Activated naive CD4-positive, alpha-beta T cell treated with anti-CD3 and anti-CD28 coated beads, Interleukin-2, amount 50 U/mL, for 24 hours (primary cell): ENCODE data around the gene FAM168A.
A peak's percentile ranks its signal among the peaks of the same experiment; 100 is the strongest.

Source experiments
- H3K27ac Mint-ChIP-seq: one replicate; pipeline ENCODE4 v1.8.0; 2021; ENCODE audit warnings: mild to moderate bottlenecking, mixed read lengths
- H3K27me3 Mint-ChIP-seq: one replicate; pipeline ENCODE4 v1.8.0; 2021; ENCODE audit warnings: mixed read lengths
- H3K36me3 Mint-ChIP-seq: one replicate; pipeline ENCODE4 v1.8.0; 2021; ENCODE audit warnings: mixed read lengths
- H3K4me1 Mint-ChIP-seq: one replicate; pipeline ENCODE4 v1.8.0; 2021; ENCODE audit warnings: mixed read lengths
- H3K4me3 Mint-ChIP-seq: one replicate; pipeline ENCODE4 v1.8.0; 2021; ENCODE audit warnings: mild to moderate bottlenecking, mixed read lengths
- H3K9me3 Mint-ChIP-seq: one replicate; pipeline ENCODE4 v1.8.0; 2021; ENCODE audit warnings: mixed read lengths

The FAM168A gene

GRCh38 chr11:73404048-73404447 is 193.9 kb downstream of the FAM168A start:
- no peaks in the 10 kb centered on the region for H3K9me3 Mint-ChIP-seq
- no peaks in the 10 kb centered on the region for H3K27me3 Mint-ChIP-seq
- H3K4me1 Mint-ChIP-seq, result no peaks in the 10 kb centered on the region
- peaks cover 5% of the 10 kb centered on the region for H3K36me3 Mint-ChIP-seq
- H3K27ac Mint-ChIP-seq, result peak overlapping the region; percentile 30
- no peak overlapping the region for H3K4me3 Mint-ChIP-seq

DNA sequence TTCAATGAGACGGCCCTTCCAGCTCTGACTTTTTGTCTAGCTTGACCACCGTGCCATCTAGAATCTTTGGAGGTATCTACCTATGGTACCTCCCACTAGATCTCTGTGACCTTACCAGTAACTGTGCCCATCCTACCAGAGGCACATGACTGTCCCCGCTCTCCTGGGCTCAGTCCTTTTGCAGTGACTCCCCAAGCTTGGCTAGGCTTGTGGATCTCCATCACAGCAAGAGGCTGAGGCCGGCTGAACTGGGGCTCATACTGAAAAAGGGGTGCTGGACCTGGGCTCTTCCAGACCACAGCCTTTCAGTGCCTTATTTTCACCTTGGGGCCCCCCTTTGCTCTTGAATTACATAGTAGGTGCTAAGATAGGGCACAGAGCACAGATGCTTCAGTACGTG is 194.4 kb downstream of the FAM168A start:
- H3K27ac Mint-ChIP-seq, result no peak overlapping the region
- no peaks in the 10 kb centered on the region for H3K4me1 Mint-ChIP-seq
- H3K4me3 Mint-ChIP-seq, result no peak overlapping the region

GRCh38 chr11:73402834-73403185 is 195.1 kb downstream of the FAM168A start:
- Mint-ChIP-seq H3K27ac (no peak overlapping the region), H3K9me3 (no peaks in the 10 kb centered on the region), H3K36me3 (peaks cover 3% of the 10 kb centered on the region)

More for the DNA sequence above, 194.4 kb downstream of the FAM168A start:
- H3K9me3 Mint-ChIP-seq, result no peaks in the 10 kb centered on the region
- H3K27me3 Mint-ChIP-seq, result no peaks in the 10 kb centered on the region
- H3K36me3 Mint-ChIP-seq, result peaks cover 5% of the 10 kb centered on the region

DNA sequence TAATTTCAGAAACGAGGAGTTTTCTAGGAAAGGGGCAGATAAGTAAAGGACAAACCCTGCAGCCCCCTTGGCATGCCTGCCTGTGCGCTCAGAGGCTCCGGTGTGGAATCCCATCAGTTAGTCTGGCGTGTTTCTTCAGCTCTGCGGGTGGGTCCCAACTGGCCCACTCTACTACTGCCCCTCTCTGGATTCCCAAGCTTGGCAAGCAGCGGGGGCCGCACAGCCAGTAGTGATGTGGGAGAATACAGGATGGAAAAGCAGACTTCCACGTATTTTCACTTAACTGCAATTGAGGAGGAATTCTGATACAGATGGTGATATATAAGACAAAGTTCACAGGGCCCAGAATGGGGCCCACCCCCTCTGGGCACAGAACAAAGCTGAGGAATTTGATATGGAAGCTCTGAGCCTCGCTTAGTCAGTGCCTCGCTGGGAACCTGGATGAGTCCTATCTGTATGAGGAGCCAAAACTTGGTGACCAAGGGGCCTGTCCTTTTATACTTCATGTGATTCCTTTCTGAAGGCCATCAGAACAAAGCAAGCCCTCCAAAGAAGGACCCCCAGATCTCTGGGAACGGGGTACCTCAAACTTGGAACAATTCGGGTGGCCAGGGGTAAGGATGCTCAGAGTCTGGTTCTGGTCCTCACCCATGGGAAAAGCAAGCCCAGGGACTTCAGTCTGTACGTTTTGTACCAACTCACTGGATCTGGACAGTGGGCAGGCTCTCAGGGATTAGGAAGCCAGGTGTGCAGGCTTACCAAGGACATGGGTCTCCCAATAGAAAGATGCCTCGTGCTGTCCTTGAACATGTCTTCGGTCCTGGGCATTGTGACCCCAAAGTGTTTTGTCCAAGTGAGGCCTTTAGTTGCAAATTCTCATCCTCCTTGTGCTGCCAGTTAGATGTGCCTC is 195.7 kb downstream of the FAM168A start:
- H3K27me3 Mint-ChIP-seq, result no peaks in the 10 kb centered on the region
- H3K36me3 Mint-ChIP-seq, result peaks cover 3% of the 10 kb centered on the region
- no peaks in the 10 kb centered on the region for H3K4me1 Mint-ChIP-seq
- no peak overlapping the region for H3K4me3 Mint-ChIP-seq
- H3K27ac Mint-ChIP-seq, result no peak overlapping the region
- H3K9me3 Mint-ChIP-seq, result no peaks in the 10 kb centered on the region

More at GRCh38 chr11:73402834-73403185, 195.1 kb downstream of the FAM168A start:
- H3K4me3 Mint-ChIP-seq, result no peak overlapping the region
- H3K27me3 Mint-ChIP-seq, result no peaks in the 10 kb centered on the region
- no peaks in the 10 kb centered on the region for H3K4me1 Mint-ChIP-seq

DNA sequence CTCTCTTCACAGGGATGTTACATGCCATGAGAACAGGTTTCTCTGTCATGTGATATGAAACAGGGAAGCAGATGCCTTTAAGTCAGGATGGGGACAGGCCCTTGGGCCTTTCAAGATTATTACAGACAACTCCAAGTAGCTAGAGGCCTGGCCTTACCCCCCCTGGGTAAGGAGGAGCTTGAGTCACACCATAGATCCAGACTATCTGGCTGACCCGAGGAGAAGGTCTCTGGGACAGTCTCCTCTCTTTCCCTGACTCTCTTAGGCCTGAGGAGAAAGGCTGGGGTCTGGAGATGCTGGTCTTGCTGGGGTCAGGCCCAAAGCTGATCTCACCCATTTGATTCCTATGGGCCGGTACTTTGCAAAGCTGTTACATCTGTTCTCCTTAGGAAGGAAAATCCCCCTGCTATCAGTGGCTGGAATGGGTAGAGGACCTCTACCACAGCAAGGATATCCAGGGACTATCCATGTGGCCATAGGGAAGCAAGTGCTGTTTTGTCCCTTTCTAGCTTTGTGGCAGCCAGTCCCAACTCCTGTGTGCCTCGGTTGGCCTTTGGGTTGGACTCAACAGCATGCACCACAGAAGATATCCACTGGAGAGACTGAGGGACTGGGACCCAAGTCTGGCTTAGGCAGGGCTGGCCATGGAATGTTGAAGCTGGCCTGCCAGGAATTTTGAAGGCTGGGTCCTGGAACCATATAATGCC is 196.5 kb downstream of the FAM168A start:
- Mint-ChIP-seq H3K4me1 (no peaks in the 10 kb centered on the region), H3K27me3 (no peaks in the 10 kb centered on the region), H3K4me3 (no peak overlapping the region), H3K9me3 (no peaks in the 10 kb centered on the region), H3K27ac (no peak overlapping the region), H3K36me3 (peaks cover 3% of the 10 kb centered on the region)

- Mint-ChIP-seq H3K27ac (no peak overlapping the region), H3K9me3 (no peaks in the 10 kb centered on the region), H3K36me3 (peaks cover 2% of the 10 kb centered on the region), H3K27me3 (no peaks in the 10 kb centered on the region), H3K4me1 (no peaks in the 10 kb centered on the region), H3K4me3 (no peak overlapping the region)
These were observed 197.6 kb downstream of the FAM168A start for GRCh38 chr11:73400293-73400692.

DNA sequence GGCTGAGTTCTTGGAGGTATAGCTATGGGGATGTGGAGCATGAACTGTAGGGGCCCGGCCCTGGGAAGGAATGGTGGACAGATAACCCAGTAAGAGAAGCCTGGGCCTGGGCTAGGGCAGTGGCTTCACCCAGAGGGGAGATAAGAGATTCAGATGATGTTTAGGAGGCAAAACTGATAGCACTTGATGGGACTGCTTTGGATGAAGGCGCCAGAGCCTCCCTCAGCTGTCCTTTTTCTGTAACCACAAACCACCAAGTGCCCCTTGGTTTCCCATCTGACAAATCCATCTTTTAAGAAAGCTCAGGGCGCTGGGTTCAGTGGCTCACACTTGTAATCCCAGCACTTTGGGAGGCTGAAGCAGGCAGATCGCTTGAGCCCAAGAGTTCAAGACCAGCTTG is 198.3 kb downstream of the FAM168A start:
- Mint-ChIP-seq H3K4me3 (no peak overlapping the region), H3K27me3 (no peaks in the 10 kb centered on the region)

GRCh38 chr11:73399159-73399590 is 198.7 kb downstream of the FAM168A start:
- H3K27me3 Mint-ChIP-seq, result no peaks in the 10 kb centered on the region
- no peak overlapping the region for H3K4me3 Mint-ChIP-seq
- peaks cover 2% of the 10 kb centered on the region for H3K36me3 Mint-ChIP-seq
- H3K27ac Mint-ChIP-seq, result peak overlapping the region; percentile 10
- no peaks in the 10 kb centered on the region for H3K9me3 Mint-ChIP-seq
- no peaks in the 10 kb centered on the region for H3K4me1 Mint-ChIP-seq

More for the DNA sequence above, 198.3 kb downstream of the FAM168A start:
- Mint-ChIP-seq H3K4me1 (no peaks in the 10 kb centered on the region), H3K9me3 (no peaks in the 10 kb centered on the region), H3K27ac (peak overlapping the region; percentile 10), H3K36me3 (peaks cover 2% of the 10 kb centered on the region)

- Mint-ChIP-seq H3K27me3 (no peaks in the 10 kb centered on the region), H3K4me3 (no peak overlapping the region), H3K9me3 (no peaks in the 10 kb centered on the region), H3K36me3 (peaks cover 2% of the 10 kb centered on the region), H3K4me1 (no peaks in the 10 kb centered on the region), H3K27ac (no peak overlapping the region)
These were observed 199.2 kb downstream of the FAM168A start for GRCh38 chr11:73398721-73399120.

- H3K27ac Mint-ChIP-seq, result no peak overlapping the region
- H3K27me3 Mint-ChIP-seq, result no peaks in the 10 kb centered on the region
- no peaks in the 10 kb centered on the region for H3K4me1 Mint-ChIP-seq
These were observed 199.8 kb downstream of the FAM168A start for GRCh38 chr11:73398132-73398526.

GRCh38 chr11:73397468-73398131 is 200.3 kb downstream of the FAM168A start:
- Mint-ChIP-seq H3K4me1 (no peaks in the 10 kb centered on the region), H3K9me3 (no peaks in the 10 kb centered on the region), H3K4me3 (no peak overlapping the region), H3K36me3 (peaks cover 2% of the 10 kb centered on the region), H3K27me3 (no peaks in the 10 kb centered on the region), H3K27ac (no peak overlapping the region)

More at GRCh38 chr11:73398132-73398526, 199.8 kb downstream of the FAM168A start:
- H3K4me3 Mint-ChIP-seq, result no peak overlapping the region
- peaks cover 2% of the 10 kb centered on the region for H3K36me3 Mint-ChIP-seq
- H3K9me3 Mint-ChIP-seq, result no peaks in the 10 kb centered on the region

DNA sequence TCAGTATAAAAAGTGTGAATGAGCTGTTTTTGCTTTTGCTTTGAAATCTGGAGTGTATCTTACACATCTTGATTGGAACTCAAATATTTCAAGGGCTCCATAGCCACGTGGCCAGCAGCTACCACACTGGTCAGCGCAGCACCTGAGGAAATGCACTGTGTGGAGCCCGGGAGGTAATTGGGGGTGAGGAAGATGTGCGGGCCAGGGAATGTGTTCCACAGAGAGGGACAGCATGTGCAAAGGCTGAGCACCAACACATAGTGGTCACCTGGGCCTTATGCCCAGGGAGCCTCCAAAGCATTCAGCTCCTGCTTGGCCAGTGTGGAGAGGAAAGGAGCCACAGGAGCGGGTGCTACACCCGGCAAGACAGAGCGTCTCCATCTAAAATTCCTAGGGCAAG is 200.9 kb downstream of the FAM168A start:
- no peak overlapping the region for H3K4me3 Mint-ChIP-seq
- H3K9me3 Mint-ChIP-seq, result no peaks in the 10 kb centered on the region
- no peaks in the 10 kb centered on the region for H3K4me1 Mint-ChIP-seq
- H3K36me3 Mint-ChIP-seq, result peaks cover 2% of the 10 kb centered on the region
- no peak overlapping the region for H3K27ac Mint-ChIP-seq
- no peaks in the 10 kb centered on the region for H3K27me3 Mint-ChIP-seq

DNA sequence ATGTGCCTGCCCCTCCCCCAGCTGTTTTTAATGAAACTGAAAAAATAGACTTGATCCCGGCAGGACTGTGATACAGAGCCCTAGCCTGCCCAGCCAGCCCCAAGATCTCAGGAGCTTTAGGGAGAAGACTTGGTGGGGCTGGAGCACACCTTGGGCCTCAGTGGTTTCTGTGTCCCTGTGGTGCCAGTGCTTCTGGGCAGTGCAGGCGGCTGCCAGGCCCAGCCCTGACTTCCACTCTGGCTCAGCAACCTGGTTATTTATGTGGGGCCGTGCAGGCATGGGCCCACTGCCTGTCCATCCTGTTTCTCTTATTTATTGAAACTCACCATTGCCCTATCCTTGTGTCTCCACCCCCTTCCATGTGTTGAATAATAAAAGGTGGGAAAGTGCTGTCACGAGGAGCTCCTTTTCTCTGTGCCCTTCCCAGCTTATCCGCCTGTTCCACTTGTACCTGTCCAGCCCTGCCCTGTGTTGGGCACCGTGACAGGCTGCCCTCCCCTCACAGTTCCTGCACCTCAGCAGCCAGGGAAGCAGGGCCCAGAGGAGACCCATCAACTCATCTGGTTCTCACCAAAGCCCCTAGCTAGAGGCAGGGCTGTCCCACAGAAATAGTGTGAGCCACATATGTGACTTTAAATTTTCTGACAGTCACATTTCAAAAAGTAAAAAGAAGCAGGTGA is 201.5 kb downstream of the FAM168A start:
- peaks cover 2% of the 10 kb centered on the region for H3K36me3 Mint-ChIP-seq
- no peaks in the 10 kb centered on the region for H3K27me3 Mint-ChIP-seq
- H3K27ac Mint-ChIP-seq, result peak overlapping the region; percentile 46
- no peaks in the 10 kb centered on the region for H3K9me3 Mint-ChIP-seq
- H3K4me3 Mint-ChIP-seq, result no peak overlapping the region
- no peaks in the 10 kb centered on the region for H3K4me1 Mint-ChIP-seq

GRCh38 chr11:73395297-73396208 is 202.4 kb downstream of the FAM168A start:
- Mint-ChIP-seq H3K27ac (no peak overlapping the region), H3K4me3 (no peak overlapping the region), H3K27me3 (no peaks in the 10 kb centered on the region), H3K36me3 (peaks cover 2% of the 10 kb centered on the region), H3K9me3 (no peaks in the 10 kb centered on the region), H3K4me1 (no peaks in the 10 kb centered on the region)
